H1 (cell line): ENCODE data around the gene ARHGEF19. TPM values are rescaled to one million over a fixed set of nuclear protein-coding genes. Genes with fewer than 3 reads are reported as not detected.

ENCODE experiments used
- CTCF ChIA-PET: fragments of 300-600 bp; sonication (Branson Sonifier 250); formaldehyde crosslinking; loops from one replicate; lab custom pipeline; 2021; ENCODE audit not compliant: partially characterized antibody; lab: Charles Lee
- POLR2A ChIA-PET: fragments of 300-600 bp; sonication (Branson Sonifier 250); formaldehyde crosslinking; loops from one replicate; lab custom pipeline; 2021; ENCODE audit warnings: inconsistent platforms; ENCODE audit not compliant: partially characterized antibody; lab: Charles Lee
- DNase-seq, 2 experiments: peaks; one replicate each; pipeline versions ENCODE4 v3.0.0 to v3.0.0-alpha.2; 2010 to 2022; ENCODE audit warnings: low spot score in 2 of 2, low read depth in 1 of 2, mixed read lengths in 1 of 2
- FAIRE-seq: peaks from 2 replicates; lab custom pipeline; 2011; peaks lifted over from hg19 to GRCh38; lab: Jason Lieb, UNC
- H2AFZ ChIP-seq: 2 replicates; pipeline ENCODE4 v1.8.1; 2012; ENCODE audit warnings: low read length, inconsistent platforms
- H2AK5ac ChIP-seq: 2 replicates; pipeline ENCODE4 v1.6.1; 2013; ENCODE audit warnings: low read depth, low read length
- H2BK120ac ChIP-seq: replicated peaks from 2 replicates; pipeline ENCODE3; 2013; ENCODE audit warnings: low read depth, low read length, inconsistent platforms
- H2BK12ac ChIP-seq: 2 replicates; pipeline ENCODE4 v1.6.1; 2013; ENCODE audit warnings: low read depth, low read length
- H2BK15ac ChIP-seq: 2 replicates; pipeline ENCODE4 v1.6.1; 2013; ENCODE audit warnings: low read length
- H2BK20ac ChIP-seq: 2 replicates; pipeline ENCODE4 v1.6.1; 2013; ENCODE audit warnings: low read length
- H2BK5ac ChIP-seq: 2 replicates; pipeline ENCODE4 v1.6.1; 2013; ENCODE audit warnings: low read depth, low read length
- H3K14ac ChIP-seq: 2 replicates; pipeline ENCODE4 v1.6.1; 2013; ENCODE audit warnings: inconsistent platforms; ENCODE audit not compliant: insufficient read length
- H3K18ac ChIP-seq: 2 replicates; pipeline ENCODE4 v1.6.1; 2013; ENCODE audit warnings: low read length; ENCODE audit errors: extremely low read depth
- H3K23ac ChIP-seq: 2 replicates; pipeline ENCODE4 v1.6.1; 2013; ENCODE audit warnings: inconsistent platforms; ENCODE audit not compliant: insufficient read length
- H3K23me2 ChIP-seq: 2 replicates; pipeline ENCODE4 v1.6.1; 2013; ENCODE audit warnings: low read depth, low read length
- H3K27ac ChIP-seq: 2 replicates; pipeline ENCODE4 v1.6.1; 2011; ENCODE audit warnings: low read depth, low read length, inconsistent platforms
- H3K27me3 ChIP-seq, 4 experiments: replicated peaks in 1 of 4; 1 replicate in 1 of 4; 2 replicates in 3 of 4; pipeline versions ENCODE4 v1.6.1 to v1.8.1; 2011 to 2013; ENCODE audit warnings: low read length in 3 of 4, mild to moderate bottlenecking in 3 of 4, inconsistent platforms in 2 of 4, mixed read lengths in 2 of 4, moderate library complexity in 1 of 4; ENCODE audit not compliant: control insufficient read depth in 3 of 4, insufficient read depth in 3 of 4; ENCODE audit errors: extremely low read depth in 1 of 4
- H3K36me3 ChIP-seq, 4 experiments: 2 replicates each; pipeline versions ENCODE4 v1.6.1 to v1.8.1; 2011 to 2013; ENCODE audit warnings: mild to moderate bottlenecking in 4 of 4, low read length in 3 of 4, moderate library complexity in 2 of 4, control low read depth in 1 of 4, inconsistent platforms in 1 of 4; ENCODE audit not compliant: insufficient read depth in 4 of 4, control insufficient read depth in 2 of 4
- H3K4ac ChIP-seq: replicated peaks from 2 replicates; pipeline ENCODE3; 2013; ENCODE audit warnings: low read length, low read depth, mixed read lengths, inconsistent platforms; ENCODE audit not compliant: insufficient read length
- H3K4me1 ChIP-seq, 4 experiments: replicated peaks in 1 of 4; 1 replicate in 1 of 4; 2 replicates in 3 of 4; pipeline versions ENCODE4 v1.6.1 to v1.8.1; 2011 to 2013; ENCODE audit warnings: low read length in 3 of 4, inconsistent platforms in 2 of 4, mixed read lengths in 1 of 4; ENCODE audit not compliant: insufficient read depth in 4 of 4, control insufficient read depth in 3 of 4
- H3K4me2 ChIP-seq, 2 experiments: 2 replicates each; pipeline versions ENCODE4 v1.6.1 to v1.8.1; 2011 to 2013; ENCODE audit warnings: low read depth in 2 of 2, low read length in 2 of 2, control low read depth in 1 of 2, inconsistent platforms in 1 of 2, mild to moderate bottlenecking in 1 of 2; ENCODE audit not compliant: insufficient read depth in 1 of 2
- H3K4me3 ChIP-seq, 4 experiments: fragments of 200-600, 300-600 bp in 1 of 4; sonication (generic), shearing (Covaris generic), sonication (Bioruptor Twin) in 1 of 4; 2 replicates each; pipeline versions ENCODE4 v1.5.1 to v1.8.1; 2011 to 2016; ENCODE audit warnings: low read length in 4 of 4, low read depth in 3 of 4, control low read depth in 2 of 4, inconsistent platforms in 2 of 4, mild to moderate bottlenecking in 2 of 4, mixed read lengths in 1 of 4, moderate library complexity in 1 of 4; ENCODE audit not compliant: insufficient read depth in 2 of 4; ENCODE audit errors: extremely low read depth in 1 of 4
- H3K56ac ChIP-seq: replicated peaks from 2 replicates; pipeline ENCODE3; 2013; ENCODE audit warnings: low read depth, mild to moderate bottlenecking, mixed read lengths, low read length, inconsistent platforms; ENCODE audit not compliant: insufficient read length
- H3K79me1 ChIP-seq: 2 replicates; pipeline ENCODE4 v1.6.1; 2013; ENCODE audit warnings: low read depth, low read length, control low read depth
- H3K79me2 ChIP-seq, 2 experiments: 2 replicates each; pipeline versions ENCODE4 v1.6.1 to v1.8.1; 2012 to 2013; ENCODE audit warnings: low read length in 2 of 2, mild to moderate bottlenecking in 2 of 2, inconsistent platforms in 1 of 2; ENCODE audit not compliant: insufficient read depth in 2 of 2, control insufficient read depth in 1 of 2
- H3K9ac ChIP-seq, 4 experiments: replicated peaks in 1 of 4; 1 replicate in 1 of 4; 2 replicates in 3 of 4; pipeline versions ENCODE4 v1.6.1 to v1.8.1; 2011 to 2013; ENCODE audit warnings: low read depth in 3 of 4, low read length in 3 of 4, control low read depth in 2 of 4, mild to moderate bottlenecking in 2 of 4, moderate library complexity in 2 of 4, inconsistent platforms in 1 of 4; ENCODE audit errors: extremely low read depth in 1 of 4
- H3K9me3 ChIP-seq, 2 experiments: 2 replicates each; pipeline versions ENCODE4 v1.6.1 to v1.8.1; 2012 to 2013; ENCODE audit warnings: mild to moderate bottlenecking in 2 of 2, moderate library complexity in 2 of 2, control low read depth in 1 of 2, inconsistent platforms in 1 of 2, low read depth in 1 of 2, low read length in 1 of 2, mixed read lengths in 1 of 2; ENCODE audit not compliant: insufficient read depth in 2 of 2
- H4K20me1 ChIP-seq, 2 experiments: replicated peaks in 1 of 2; 2 replicates each; pipeline versions ENCODE3 to v1.8.1; 2011 to 2013; ENCODE audit warnings: inconsistent platforms in 2 of 2, low read length in 2 of 2, mild to moderate bottlenecking in 1 of 2; ENCODE audit not compliant: insufficient read depth in 2 of 2, control insufficient read depth in 1 of 2
- H4K5ac ChIP-seq: 2 replicates; pipeline ENCODE4 v1.6.1; 2013; ENCODE audit warnings: low read length, low read depth, mixed read lengths, inconsistent platforms; ENCODE audit not compliant: insufficient read length
- H4K8ac ChIP-seq: 2 replicates; pipeline ENCODE4 v1.8.0; 2013; ENCODE audit warnings: mild to moderate bottlenecking, moderate library complexity, low read length, inconsistent platforms; ENCODE audit not compliant: insufficient read depth; ENCODE audit errors: extremely low read depth
- H4K91ac ChIP-seq: replicated peaks from 2 replicates; pipeline ENCODE3; 2013; ENCODE audit warnings: low read length, mixed read lengths, inconsistent platforms; ENCODE audit not compliant: insufficient read length
- ASH2L ChIP-seq: fragments of 200-600, 300-600 bp; sonication (generic); IDR thresholded peaks from one replicate; pipeline ENCODE4 v1.7.1; 2017; ENCODE audit warnings: low read length
- EGR1 ChIP-seq: IDR thresholded peaks from 2 replicates; pipeline ENCODE4 v1.6.1; 2011; ENCODE audit warnings: low read depth, low read length, borderline replicate concordance
- EZH2 ChIP-seq: fragments of 200-600 bp; sonication (generic); IDR thresholded peaks from 2 replicates; pipeline ENCODE4 v1.7.1; 2012; ENCODE audit warnings: low read depth, mild to moderate bottlenecking, moderate library complexity, low read length, inconsistent platforms; ENCODE audit not compliant: severe bottlenecking
- NRF1 ChIP-seq: IDR thresholded peaks from 2 replicates; pipeline ENCODE4 v1.6.1; 2011; ENCODE audit warnings: mild to moderate bottlenecking, low read depth, low read length, improper control_type of control experiment
- RXRA ChIP-seq: IDR thresholded peaks from 2 replicates; pipeline ENCODE4 v1.6.1; 2011; ENCODE audit warnings: low read depth, mild to moderate bottlenecking, low read length, moderate library complexity; ENCODE audit not compliant: insufficient read depth
- SP2 ChIP-seq: IDR thresholded peaks from 2 replicates; pipeline ENCODE4 v1.6.1; 2012; ENCODE audit warnings: mild to moderate bottlenecking, low read length, inconsistent platforms
- TAF7 ChIP-seq: optimal IDR thresholded peaks from 2 replicates; pipeline ENCODE3; 2011; ENCODE audit warnings: low read depth, mild to moderate bottlenecking, inconsistent platforms, low read length, moderate library complexity, borderline replicate concordance
- TCF12 ChIP-seq: IDR thresholded peaks from 2 replicates; pipeline ENCODE4 v1.6.1; 2011; ENCODE audit warnings: low read depth, mild to moderate bottlenecking, low read length
- WGBS, 2 experiments: shearing (Covaris generic) in 1 of 2; methylation state at CpG; one replicate each; pipeline versions ENCODE4 v1.1.6 to v1.1.7; 2013 to 2015; ENCODE audit warnings: low lambda C conversion rate in 2 of 2, mixed read lengths in 2 of 2, inconsistent platforms in 1 of 2, low coverage in 1 of 2, missing lambda C conversion rate in 1 of 2; ENCODE audit not compliant: insufficient replicate concordance in 2 of 2, insufficient coverage in 1 of 2, insufficient read length in 1 of 2; ENCODE audit errors: extremely low coverage in 1 of 2, missing lambda C conversion rate in 1 of 2; 5-methylcytosine and 5-hydroxymethylcytosine counted together
- polyA plus RNA-seq, 7 experiments: library from polyadenylated mRNA; depleted of rRNA in 3 of 7; stranded (reverse) in 5 of 7; unstranded in 2 of 7; fragments of >200 nt in 5 of 7; fragments of 200-250 nt in 2 of 7; gene quantifications; 1 replicate in 5 of 7; 2 replicates in 1 of 7; 4 replicates in 1 of 7; pipeline versions ENCODE4 v1.2.1 to v1.2.3, GENCODE V29; 2011 to 2013; ENCODE audit warnings: missing spikeins in 2 of 7, mixed read lengths in 2 of 7
- total RNA-seq: library from RNA; stranded (reverse); fragmentation: NEBNext Ultra II Directional; extraction: Animal tissue kit (Norgen Biotek cat#: 25700); gene quantifications from 2 replicates; pipeline ENCODE4 v1.2.1, GENCODE V29; 2021

Gene ARHGEF19
- total and polyA plus RNA-seq, 2 of the 8 experiments (the other 6 are each of a cell fraction or from before 2014, with no cell fraction given) = 47.5 to 56.4 TPM

DNA sequence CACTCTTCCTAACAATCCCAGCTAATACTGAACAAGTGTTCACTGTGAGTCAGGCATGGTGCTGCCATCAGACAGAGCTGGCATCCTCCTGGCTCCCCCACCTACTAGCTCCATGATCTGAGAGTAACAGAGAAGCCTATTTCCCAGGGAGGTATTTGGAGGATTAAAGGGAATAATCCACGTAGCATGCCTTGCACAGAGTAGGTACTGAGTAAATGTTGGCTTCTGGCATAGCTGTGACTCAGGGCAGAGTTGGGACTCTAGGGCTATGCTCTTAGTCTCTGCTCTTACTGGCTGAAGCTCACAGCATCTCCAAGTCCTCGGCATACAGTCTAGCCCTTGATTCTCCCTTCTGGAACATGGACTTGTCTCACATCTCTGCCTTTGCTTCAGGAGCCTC is 8.2 kb downstream of the ARHGEF19 start:
- CTCF ChIA-PET = interaction anchor here (0.6 to 7.6 kb wide), 17 partner anchors 10 to 131 kb away, joined by 3 to 45 read pairs (median 7); partner anchors contain the start of gene FAM131C
- DNase-seq (no peak), FAIRE-seq (no peak)
- peaks cover 0 to 15% (median 11%) of the 10 kb centered on the region in 4 experiments; a peak in 5 of 7 replicates for H3K4me1 ChIP-seq
- H4K91ac ChIP-seq = no peak overlapping the region
- H3K9me3 ChIP-seq = no peaks in the 10 kb centered on the region
- H4K8ac ChIP-seq = no peak overlapping the region
- H3K9ac ChIP-seq = no peak overlapping the region
- H3K14ac ChIP-seq = no peak overlapping the region
- no peak overlapping the region for H3K56ac ChIP-seq
- peaks cover 2% of the 10 kb centered on the region; the same call in 1 of the 2 replicates for H3K79me1 ChIP-seq
- no peak overlapping the region for H3K23ac ChIP-seq
- H3K79me2 ChIP-seq = peaks cover 0 to 4% of the 10 kb centered on the region in 2 experiments; a peak in 2 of 4 replicates
- H2BK20ac ChIP-seq = no peak overlapping the region
- TF ChIP-seq EGR1 = no peak
- TF ChIP-seq ASH2L = no peak
- TF ChIP-seq NRF1 = no peak
- no peak for TF ChIP-seq TCF12
- TF ChIP-seq SP2 = no peak
- no peak for TF ChIP-seq RXRA
- no peak for TF ChIP-seq EZH2
- no peak for TF ChIP-seq TAF7
- H3K27ac ChIP-seq = no peak overlapping the region; the same call in 1 of the 2 replicates
- H3K18ac ChIP-seq = no peak overlapping the region
- 93% methylated on average over 2 of the region's 2 CpGs; no CpG with 5 or more reads in 1 of the 2 experiments for WGBS, 2 experiments
- H2BK12ac ChIP-seq = no peak overlapping the region
- POLR2A ChIA-PET = interaction anchor here (0.6 to 1.6 kb wide), 6 partner anchors 9 to 116 kb away, joined by 3 to 5 read pairs (median 4); partner anchors contain the start of gene ARHGEF19
- peaks cover 2 to 6% of the 10 kb centered on the region in 2 experiments for H4K20me1 ChIP-seq
- no peak overlapping the region for H2AK5ac ChIP-seq
- H3K27me3 ChIP-seq = no peaks in the 10 kb centered on the region
- H2BK5ac ChIP-seq = no peak overlapping the region
- H3K4me3 ChIP-seq = no peak overlapping the region
- no peak overlapping the region for H3K4me2 ChIP-seq
- H2BK15ac ChIP-seq = no peak overlapping the region
- no peak overlapping the region for H3K4ac ChIP-seq
- H3K23me2 ChIP-seq = peaks cover 6% of the 10 kb centered on the region
- no peak overlapping the region for H2AFZ ChIP-seq
- H4K5ac ChIP-seq = no peak overlapping the region
- H2BK120ac ChIP-seq = no peak overlapping the region
- peaks cover 9 to 23% (median 21%) of the 10 kb centered on the region in 4 experiments; a peak in 7 of 8 replicates for H3K36me3 ChIP-seq
